MG63 (cell line): Measurements from ENCODE around the gene CD1E. TPM values are rescaled to one million over a fixed set of nuclear protein-coding genes. Genes with fewer than 3 reads are reported as not detected.
"Not testable (repeated sequence)": the region's sequence is repeated elsewhere in the genome, so short reads cannot be mapped to it uniquely, and the experiment has no call there.

ENCODE experiments used
- DNase-seq: peaks from one replicate; pipeline ENCODE4 v3.0.0-alpha.2; 2020
- H3K27me3 ChIP-seq: fragments of 250-450 bp; sonication (Bioruptor Pico); 2 replicates; pipeline ENCODE4 v1.5.1; 2020; ENCODE audit warnings: mild to moderate bottlenecking, moderate library complexity
- H3K36me3 ChIP-seq: fragments of 250-450 bp; sonication (Bioruptor Pico); 2 replicates; pipeline ENCODE4 v1.5.1; 2020; ENCODE audit warnings: mild to moderate bottlenecking, moderate library complexity
- H3K4me3 ChIP-seq: fragments of 250-450 bp; sonication (Bioruptor Pico); 2 replicates; pipeline ENCODE4 v1.5.1; 2020; ENCODE audit warnings: mild to moderate bottlenecking, moderate library complexity
- H3K9me3 ChIP-seq: fragments of 250-450 bp; sonication (Bioruptor Pico); 2 replicates; pipeline ENCODE4 v1.5.1; 2020; ENCODE audit warnings: mild to moderate bottlenecking, moderate library complexity
- total RNA-seq: library from RNA; depleted of rRNA; stranded (reverse); fragments of >200 nt; shearing (Covaris generic); gene quantifications from 2 replicates; pipeline ENCODE4 v1.2.3, GENCODE V29; 2014; ENCODE audit warnings: low replicate concordance

The CD1E gene
- total RNA-seq, 1 experiment from 2014 or later = not detected

DNA sequence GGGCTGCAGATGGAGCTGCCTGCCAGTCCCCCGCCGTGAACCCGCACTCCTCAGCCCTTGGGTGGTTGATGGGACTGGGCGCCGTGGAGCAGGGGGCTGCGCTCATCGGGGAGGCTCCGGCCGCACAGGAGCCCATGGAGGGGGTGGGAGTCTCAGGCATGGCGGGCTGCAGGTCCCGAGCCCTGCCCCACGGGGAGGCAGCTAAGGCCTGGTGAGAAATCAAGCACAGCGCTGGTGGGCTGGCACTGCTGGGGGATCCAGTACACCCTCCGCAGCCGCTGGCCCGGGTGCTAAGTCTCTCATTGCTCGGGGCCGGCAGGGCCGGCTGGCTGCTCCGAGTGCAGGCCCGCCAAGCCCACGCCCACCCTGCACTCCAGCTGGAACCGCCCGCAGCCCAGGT lies 4.7 kb upstream of the CD1E start:
- not testable (repeated sequence) for H3K4me3 ChIP-seq, H3K36me3 ChIP-seq, DNase-seq, H3K27me3 ChIP-seq, H3K9me3 ChIP-seq

DNA sequence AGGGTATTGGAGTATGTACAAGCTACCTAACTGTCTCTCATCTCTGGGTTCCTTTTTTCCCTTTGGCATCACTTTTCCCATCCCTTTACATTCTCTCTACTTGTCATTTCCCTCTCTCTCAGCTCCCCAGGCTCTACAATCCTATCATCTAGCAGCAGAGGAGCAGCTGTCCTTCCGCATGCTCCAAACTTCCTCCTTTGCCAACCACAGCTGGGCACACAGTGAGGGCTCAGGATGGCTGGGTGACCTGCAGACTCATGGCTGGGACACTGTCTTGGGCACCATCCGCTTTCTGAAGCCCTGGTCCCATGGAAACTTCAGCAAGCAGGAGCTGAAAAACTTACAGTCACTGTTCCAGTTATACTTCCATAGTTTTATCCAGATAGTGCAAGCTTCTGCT lies 561 bp downstream of the CD1E start:
- Histone ChIP-seq H3K36me3 (no peaks in the 10 kb centered on the region), H3K4me3 (no peak overlapping the region), H3K9me3 (no peaks in the 10 kb centered on the region), H3K27me3 (no peaks in the 10 kb centered on the region)
- DNase-seq = no peak

DNA sequence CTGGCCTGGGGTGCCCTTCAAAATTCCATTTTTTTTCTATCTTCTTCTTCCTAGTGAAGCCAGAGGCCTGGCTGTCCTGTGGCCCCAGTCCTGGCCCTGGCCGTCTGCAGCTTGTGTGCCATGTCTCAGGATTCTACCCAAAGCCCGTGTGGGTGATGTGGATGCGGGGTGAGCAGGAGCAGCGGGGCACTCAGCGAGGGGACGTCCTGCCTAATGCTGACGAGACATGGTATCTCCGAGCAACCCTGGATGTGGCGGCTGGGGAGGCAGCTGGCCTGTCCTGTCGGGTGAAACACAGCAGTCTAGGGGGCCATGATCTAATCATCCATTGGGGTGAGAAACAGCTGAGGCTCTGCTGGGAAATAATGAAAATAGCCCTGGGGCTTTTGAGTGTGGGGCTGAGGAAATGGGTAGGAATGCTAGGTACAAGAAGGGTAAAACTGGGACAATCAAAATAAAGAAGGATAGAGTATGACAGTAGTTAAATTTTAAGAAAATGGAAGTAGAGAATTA lies 2.1 kb downstream of the CD1E start:
- no peak for DNase-seq
- H3K4me3 ChIP-seq = no peak overlapping the region
- no peaks in the 10 kb centered on the region for H3K36me3 ChIP-seq
- H3K27me3 ChIP-seq = no peaks in the 10 kb centered on the region
- no peaks in the 10 kb centered on the region for H3K9me3 ChIP-seq

DNA sequence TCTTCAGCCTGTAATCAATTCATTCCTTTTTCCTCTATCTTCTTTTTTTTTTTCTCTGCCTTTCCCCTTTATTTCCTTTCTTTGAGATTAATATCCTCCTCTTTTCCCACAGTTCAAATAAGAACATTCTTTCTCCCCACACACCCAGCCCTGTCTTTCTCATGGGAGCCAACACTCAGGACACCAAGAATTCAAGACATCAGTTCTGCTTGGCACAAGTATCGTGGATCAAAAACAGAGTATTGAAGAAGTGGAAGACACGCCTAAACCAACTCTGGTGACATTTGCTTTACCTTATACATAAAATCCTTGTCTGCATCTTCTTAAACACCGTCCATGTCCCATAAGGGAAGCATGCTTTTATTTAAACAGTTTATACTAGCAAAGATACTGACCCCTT lies 2.9 kb downstream of the CD1E start:
- Histone ChIP-seq H3K27me3 (no peaks in the 10 kb centered on the region), H3K4me3 (no peak overlapping the region), H3K36me3 (no peaks in the 10 kb centered on the region), H3K9me3 (no peaks in the 10 kb centered on the region)
- DNase-seq = no peak

DNA sequence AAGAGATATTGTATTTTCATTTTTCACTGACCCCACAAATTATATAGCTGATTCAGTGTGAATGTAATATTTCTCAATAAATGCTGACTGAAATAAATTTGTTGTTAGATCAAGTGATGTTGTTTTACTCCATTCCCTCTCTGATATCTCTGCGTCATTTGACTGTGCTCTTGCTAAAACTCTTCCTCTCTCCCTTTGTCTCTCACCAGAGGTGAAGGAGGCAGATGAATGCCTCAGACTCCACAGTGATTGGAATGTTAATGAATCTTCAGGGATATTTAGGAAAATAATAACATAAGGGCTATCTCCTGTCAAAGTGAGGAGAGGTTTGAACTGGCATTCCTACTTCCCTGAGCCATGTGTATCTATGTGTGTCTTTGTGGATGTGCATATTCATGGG lies 3.7 kb downstream of the CD1E start:
- H3K9me3 ChIP-seq = no peaks in the 10 kb centered on the region

DNA sequence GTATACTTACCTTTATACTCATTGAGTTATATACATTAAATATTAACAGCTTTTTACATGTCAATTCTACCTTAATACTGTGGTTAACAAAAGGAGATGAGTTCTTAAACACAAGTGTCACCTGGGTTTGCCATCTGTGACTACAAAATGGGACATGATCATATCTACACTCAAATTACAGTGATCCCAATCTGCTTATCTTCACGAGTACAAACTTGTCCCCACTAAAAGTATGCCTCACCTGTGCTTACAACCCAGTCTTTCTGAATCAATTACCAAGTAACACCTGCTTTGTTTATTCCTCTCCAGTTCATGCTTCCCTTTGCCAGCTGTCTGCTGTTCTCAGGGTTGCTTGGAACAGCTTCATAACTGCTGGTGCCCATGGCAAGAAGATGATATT lies 8.8 kb downstream of the CD1E start:
- no peaks in the 10 kb centered on the region for H3K9me3 ChIP-seq
- H3K36me3 ChIP-seq = no peaks in the 10 kb centered on the region
- H3K27me3 ChIP-seq = no peaks in the 10 kb centered on the region; the same call in 1 of the 2 replicates
- H3K4me3 ChIP-seq = no peak overlapping the region
- no peak for DNase-seq

More for the DNA sequence above, 3.7 kb downstream of the CD1E start:
- no peak overlapping the region for H3K4me3 ChIP-seq
- DNase-seq = no peak
- H3K27me3 ChIP-seq = no peaks in the 10 kb centered on the region
- no peaks in the 10 kb centered on the region for H3K36me3 ChIP-seq

DNA sequence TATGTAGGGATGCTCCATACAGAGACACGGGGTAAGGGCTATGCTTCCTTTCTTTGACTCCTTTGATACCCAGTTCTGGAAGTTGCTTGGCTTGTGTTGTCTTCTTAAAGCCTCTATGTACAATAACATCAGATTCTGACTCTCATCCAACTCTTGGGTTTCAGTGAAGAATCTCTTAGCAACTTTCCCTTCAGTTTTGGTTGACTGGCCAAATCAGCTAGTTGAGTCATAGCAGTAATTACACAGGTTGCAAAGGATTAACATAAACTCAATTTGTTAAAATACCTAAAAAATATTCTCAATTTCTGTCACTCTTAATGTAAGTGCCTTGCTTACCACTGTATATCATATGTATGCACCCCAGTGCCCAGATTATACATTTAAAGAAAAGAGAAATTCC lies 9.2 kb downstream of the CD1E start:
- DNase-seq = no peak
- no peaks in the 10 kb centered on the region for H3K9me3 ChIP-seq
- H3K4me3 ChIP-seq = no peak overlapping the region
- no peaks in the 10 kb centered on the region for H3K36me3 ChIP-seq
- no peaks in the 10 kb centered on the region; the same call in 1 of the 2 replicates for H3K27me3 ChIP-seq

DNA sequence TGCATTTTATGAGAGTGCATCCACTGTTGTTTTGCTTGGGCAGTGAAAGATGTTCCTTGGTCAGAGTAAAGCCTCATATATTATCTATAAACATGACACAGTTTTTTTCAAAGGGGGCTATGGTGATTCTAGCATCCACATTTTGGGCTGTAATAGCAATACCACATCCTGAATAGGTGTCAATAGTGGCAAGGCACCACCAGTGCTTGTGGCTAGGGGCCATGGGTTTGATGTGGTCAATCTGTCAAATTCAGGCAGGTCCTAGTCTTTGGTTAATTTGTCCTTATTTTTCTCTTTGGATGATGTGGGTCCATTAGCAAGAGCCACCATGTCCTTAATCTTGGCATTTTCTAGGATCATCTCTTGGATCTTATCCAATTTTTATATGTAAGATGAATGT lies 13.1 kb downstream of the CD1E start:
- no peaks in the 10 kb centered on the region for H3K36me3 ChIP-seq

DNA sequence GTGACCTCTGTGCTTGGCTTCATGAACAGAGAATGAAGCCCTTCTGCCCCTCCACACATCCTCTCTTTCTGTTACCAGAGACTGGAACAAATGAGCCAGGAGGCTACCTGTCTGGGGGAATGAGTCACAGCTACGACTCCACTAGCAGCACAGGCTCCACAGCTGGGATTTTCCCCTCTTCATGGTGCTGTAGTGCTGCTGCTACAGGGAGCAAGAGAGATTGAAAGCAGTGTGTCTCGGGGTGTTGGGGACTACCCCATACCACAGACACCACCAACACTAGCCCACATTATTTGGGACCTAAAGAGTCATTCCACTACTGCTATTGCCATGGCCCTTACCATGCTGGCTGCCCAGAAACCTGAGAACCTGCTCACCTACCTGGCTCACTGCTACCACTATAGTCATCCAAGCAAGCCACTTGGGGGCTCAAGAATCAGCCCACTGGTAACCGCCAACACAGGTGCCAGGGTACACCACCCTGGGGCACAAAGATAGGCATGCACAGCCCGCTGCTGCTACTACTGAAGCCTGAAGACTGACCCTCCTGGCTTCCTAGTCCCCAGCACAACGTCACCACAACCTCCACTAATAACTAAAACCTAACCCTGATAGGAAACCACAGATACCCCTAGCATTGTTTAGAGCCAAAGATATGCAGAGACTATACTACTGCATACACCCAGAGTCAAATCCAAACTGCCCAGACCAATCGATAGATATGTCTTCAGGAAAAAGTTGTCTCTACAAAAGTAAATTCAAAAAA lies 17.7 kb downstream of the CD1E start:
- Histone ChIP-seq H3K27me3 (no peaks in the 10 kb centered on the region), H3K9me3 (no peaks in the 10 kb centered on the region; the same call in 1 of the 2 replicates), H3K36me3 (no peaks in the 10 kb centered on the region), H3K4me3 (no peak overlapping the region)
- DNase-seq = no peak

More for the DNA sequence above, 13.1 kb downstream of the CD1E start:
- DNase-seq = no peak
- no peaks in the 10 kb centered on the region; the same call in 1 of the 2 replicates for H3K27me3 ChIP-seq
- no peaks in the 10 kb centered on the region for H3K9me3 ChIP-seq
- no peak overlapping the region for H3K4me3 ChIP-seq

DNA sequence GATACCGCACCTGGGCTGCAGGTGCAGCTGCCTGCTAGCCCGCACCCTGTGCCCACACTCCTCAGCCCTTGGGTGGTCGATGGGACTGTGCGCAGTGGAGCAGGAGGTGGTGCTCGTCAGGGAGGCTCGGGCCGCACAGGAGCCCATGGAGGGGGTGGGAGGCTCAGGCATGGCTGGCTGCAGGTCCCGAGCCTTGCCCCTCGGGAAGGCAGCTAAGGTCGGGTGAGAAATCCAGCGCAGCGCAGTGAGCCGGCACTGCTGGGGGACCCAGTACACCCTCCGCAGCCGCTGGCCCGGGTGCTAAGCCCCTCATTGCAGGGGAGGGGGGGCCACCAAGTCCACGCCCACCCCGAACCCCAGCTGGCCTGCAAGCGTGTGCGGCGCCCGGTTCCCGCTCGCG lies 20.4 kb downstream of the CD1E start:
- H3K4me3 ChIP-seq, H3K9me3 ChIP-seq, H3K27me3 ChIP-seq, DNase-seq, H3K36me3 ChIP-seq: not testable (repeated sequence)

DNA sequence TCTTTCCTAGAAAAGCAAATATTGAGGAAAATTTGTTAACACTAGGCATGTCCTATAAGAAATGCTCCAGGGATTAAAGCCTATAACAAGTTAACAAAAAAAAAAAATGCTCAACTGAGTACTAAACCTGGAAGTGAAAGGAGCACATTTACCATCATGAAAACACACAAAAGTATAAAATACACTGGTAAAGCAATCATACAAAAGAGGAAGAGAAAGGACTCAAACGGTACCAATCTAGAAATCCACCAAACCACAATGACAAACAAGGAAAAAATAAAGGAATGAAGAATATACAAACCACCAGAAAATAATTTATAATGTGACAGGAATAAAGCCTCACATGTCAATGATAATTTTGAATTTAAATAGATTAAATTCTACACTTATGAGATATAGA lies 21.2 kb downstream of the CD1E start:
- no peak overlapping the region for H3K4me3 ChIP-seq
- H3K36me3 ChIP-seq = no peaks in the 10 kb centered on the region
- no peak for DNase-seq

DNA sequence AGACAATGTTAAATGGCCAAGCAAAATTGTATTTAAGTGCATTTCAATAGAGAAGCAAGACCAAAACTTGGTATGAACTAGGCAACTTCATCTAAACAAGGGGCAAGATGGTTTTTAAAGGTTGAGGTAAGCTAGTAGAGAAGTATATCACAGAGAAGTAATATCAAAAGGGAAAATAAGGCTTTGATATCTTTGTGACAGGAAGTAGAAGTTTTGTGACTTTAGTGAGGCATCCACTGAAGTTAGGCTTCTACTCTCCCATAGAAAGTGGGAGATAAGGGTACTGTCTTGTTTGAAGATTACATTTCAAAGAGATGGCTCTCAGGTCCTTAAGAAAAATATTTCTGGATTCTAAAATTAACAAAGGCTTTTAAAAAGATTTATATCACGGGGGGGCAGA lies 36.6 kb downstream of the CD1E start:
- Histone ChIP-seq H3K36me3 (no peaks in the 10 kb centered on the region), H3K9me3 (no peaks in the 10 kb centered on the region), H3K27me3 (no peaks in the 10 kb centered on the region), H3K4me3 (no peak overlapping the region)
- DNase-seq = no peak

More for the DNA sequence above, 21.2 kb downstream of the CD1E start:
- Histone ChIP-seq H3K27me3 (no peaks in the 10 kb centered on the region), H3K9me3 (no peaks in the 10 kb centered on the region; the same call in 1 of the 2 replicates)

DNA sequence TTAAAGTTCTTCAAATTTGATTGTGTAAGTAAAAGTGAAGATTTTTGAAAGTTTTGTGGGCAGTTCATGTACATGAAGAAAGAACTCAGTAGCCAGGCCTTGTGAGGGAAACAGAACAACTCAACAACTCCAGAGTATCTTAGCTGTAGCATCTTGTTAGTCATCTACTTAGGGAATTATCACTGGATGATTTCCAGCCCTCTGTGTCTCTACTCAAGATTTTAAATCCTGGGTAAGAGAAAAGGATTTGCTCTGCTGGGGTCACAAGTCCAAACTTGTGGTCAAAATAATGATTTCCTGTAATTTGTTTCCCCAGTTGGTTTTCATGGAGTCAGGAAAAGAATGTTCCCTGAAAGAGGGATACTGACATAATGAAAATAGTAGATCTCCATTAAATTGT lies 37.4 kb downstream of the CD1E start:
- Histone ChIP-seq H3K9me3 (no peaks in the 10 kb centered on the region), H3K4me3 (no peak overlapping the region), H3K36me3 (no peaks in the 10 kb centered on the region), H3K27me3 (no peaks in the 10 kb centered on the region)
- DNase-seq = no peak

DNA sequence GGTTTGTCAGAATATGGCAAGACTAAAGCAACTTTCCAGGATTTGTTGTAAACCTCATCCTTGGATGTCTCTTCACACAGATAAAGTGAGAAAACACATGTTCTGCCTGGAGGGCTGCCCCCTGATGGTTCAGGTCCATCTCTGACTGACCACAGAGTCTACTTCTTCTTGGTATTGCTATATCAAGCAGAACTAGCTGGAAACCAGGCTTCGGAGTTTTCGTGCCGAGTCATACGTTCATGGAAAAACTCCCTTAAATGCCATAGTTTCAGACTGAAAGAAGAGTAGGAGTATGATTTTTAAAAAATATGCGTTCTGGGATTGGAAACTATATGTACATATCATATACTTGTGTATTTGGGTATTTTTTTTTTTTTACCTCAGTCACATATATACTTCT lies 39.8 kb downstream of the CD1E start:
- Histone ChIP-seq H3K27me3 (0 out of 2 replicates have a peak, but pooled peaks cover 2% of the 10 kb centered on the region), H3K4me3 (no peak overlapping the region), H3K36me3 (no peaks in the 10 kb centered on the region), H3K9me3 (no peaks in the 10 kb centered on the region)
- no peak for DNase-seq

DNA sequence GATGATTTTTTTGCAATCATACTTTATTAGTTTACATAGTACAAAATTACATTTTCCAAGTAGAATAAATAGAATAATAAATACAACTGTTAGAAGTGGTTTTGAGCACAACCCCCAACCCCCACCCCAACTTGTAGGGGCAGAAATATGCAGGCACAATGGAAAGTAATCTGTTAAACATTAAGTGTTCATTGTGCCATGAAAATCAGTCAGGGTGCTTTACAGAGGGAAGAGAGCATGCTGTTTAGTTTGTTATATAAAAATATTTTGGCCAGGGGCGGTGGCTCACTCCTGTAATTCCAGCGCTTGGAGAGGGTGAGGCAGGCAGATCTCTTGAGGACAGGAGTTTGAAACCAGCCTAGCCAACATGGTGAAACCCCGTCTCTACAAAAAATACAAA lies 43.0 kb downstream of the CD1E start:
- no peak for DNase-seq

DNA sequence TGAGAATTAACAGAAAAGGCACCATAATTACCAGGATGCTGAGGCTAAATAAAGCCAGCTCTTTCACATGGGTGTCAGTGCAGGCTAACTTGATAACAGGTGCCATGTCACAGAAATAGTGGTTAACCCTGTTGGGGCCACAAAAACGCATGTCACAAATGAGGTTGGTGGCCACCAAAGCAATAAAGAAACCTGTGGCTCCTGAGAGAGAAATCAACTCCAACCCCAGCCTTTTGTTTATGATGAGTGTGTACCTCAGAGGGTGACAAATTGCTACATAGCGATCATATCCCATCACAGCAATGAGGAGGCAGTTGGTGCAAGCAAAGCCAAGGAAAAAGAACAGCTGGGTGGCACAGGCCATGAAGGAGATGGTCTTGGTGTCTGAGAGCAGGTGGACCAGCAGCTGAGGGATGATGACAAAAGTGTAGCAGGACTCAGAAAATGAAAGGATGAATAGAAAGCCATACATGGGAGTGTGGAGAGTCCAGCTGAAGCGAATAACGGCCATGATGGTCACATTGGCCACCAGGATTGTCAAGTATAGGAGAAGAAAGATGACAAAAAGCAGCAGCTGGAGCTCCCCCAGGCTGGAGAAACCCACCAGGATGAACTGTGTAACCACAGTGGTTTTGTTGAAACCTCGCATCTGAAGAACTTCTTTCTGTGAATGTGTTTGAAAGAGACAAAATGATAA lies 45.3 kb downstream of the CD1E start, which contains the start of gene OR10T2:
OR10T2 (minus strand) TSS at position 649 of the 697 bp plus-strand sequence; CDS start at position 649, 0 bp downstream.
- H3K4me3 ChIP-seq = no peak within 1 kb of the TSS
- 0 out of 2 replicates have a peak, but pooled peaks cover 7% of the 10 kb centered on the region for H3K27me3 ChIP-seq
- H3K9me3 ChIP-seq = no peaks in the 10 kb centered on the region
- H3K36me3 ChIP-seq = no peaks in the 10 kb centered on the region
- DNase-seq = no peak

More for the DNA sequence above, 43.0 kb downstream of the CD1E start:
- H3K36me3 ChIP-seq = no peaks in the 10 kb centered on the region
- H3K27me3 ChIP-seq = 0 out of 2 replicates have a peak, but pooled peaks cover 7% of the 10 kb centered on the region
- no peaks in the 10 kb centered on the region for H3K9me3 ChIP-seq
- no peak overlapping the region for H3K4me3 ChIP-seq

DNA sequence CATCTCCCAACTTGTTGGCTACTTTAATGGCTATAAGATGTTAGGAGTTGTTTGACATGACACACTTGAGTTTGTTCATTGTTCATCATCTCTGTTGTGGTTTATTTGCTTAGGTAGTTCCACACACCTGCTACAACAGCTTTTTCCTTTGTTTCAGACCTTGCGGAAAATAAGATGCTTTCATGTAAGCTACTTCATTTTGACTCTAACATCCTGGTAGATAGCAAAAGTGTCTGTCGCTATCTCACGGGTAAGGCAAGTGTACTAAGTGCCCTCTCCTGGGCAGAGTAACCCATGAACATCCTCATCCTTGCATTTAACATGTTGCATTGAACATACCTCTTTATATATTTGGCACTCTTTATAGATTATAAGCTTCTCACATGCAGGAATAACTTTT lies 47.2 kb downstream of the CD1E start:
- Histone ChIP-seq H3K4me3 (no peak overlapping the region), H3K9me3 (no peaks in the 10 kb centered on the region), H3K27me3 (peaks cover 7% of the 10 kb centered on the region; the same call in 1 of the 2 replicates), H3K36me3 (no peaks in the 10 kb centered on the region)
- DNase-seq = no peak
